Stimulated activated CD4-positive, alpha-beta T cell treated with anti-CD3 and anti-CD28 coated beads, Interleukin-12 subunit alpha, Interleukin-12 subunit beta, amount 100 ng/mL, for 48 hours (primary cell): ENCODE results near the gene ARMH3.
"Not testable (repeated sequence)": the region's sequence is repeated elsewhere in the genome, so short reads cannot be mapped to it uniquely, and the experiment has no call there.

Experiments used
- DNase-seq, 3 donors: peaks; one replicate each; pipeline ENCODE4 v3.0.0-alpha.2; 2020; ENCODE audit warnings: low read depth in 2 of 3, low spot score in 1 of 3

The ARMH3 gene

GRCh38 chr10:102055647-102056419, at the start of gene ARMH3:
Gene ARMH3 (minus strand): TSS chr10:102056173. CDS start chr10:102040114, 16,059 bp downstream.
- peak; percentile 84 to 88 (median 87) for DNase-seq

DNA sequence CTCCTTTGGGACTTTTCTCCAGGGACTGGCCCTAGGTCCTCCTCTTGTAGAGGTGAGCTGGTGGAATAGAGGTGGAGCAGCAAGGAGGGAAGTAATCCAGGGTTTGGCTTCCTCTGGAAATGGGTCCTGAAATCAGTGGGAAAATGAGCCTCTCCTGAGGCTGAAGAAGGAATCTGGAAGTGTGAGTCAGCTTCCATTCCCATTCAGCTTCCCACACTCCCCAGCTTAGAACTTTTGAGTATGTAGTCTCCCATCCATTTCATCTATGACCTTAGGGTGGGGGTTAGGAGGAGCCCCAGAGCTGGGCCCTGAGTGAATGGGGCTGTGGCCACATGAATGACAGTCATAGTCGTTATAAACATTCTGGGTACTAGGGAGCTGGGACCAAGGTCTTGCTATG, 46.4 kb upstream of the ARMH3 start:
- DNase-seq = no peak

- no peak for DNase-seq
Observed at GRCh38 chr10:102101152-102101551, 45.2 kb upstream of the ARMH3 start.

DNA sequence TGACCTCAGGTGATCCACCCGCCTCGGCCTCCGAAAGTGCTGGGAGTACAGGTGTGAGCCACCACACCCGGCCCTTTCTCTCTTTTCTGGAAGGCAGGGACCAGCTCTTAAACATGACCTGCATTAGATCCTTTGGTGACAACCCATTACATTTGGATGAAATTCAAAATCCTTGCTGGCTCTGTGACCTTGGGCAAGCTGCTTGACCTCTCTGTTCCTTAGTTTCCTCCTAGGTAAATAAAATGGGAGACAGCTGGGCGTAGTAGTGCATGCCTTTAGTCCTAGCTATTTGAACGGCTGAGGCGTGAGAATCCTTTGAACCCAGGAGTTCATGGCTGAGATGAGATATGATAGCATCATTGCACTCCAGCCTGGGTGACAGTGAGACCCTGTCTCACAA, 40.5 kb upstream of the ARMH3 start:
- no peak for DNase-seq

DNA sequence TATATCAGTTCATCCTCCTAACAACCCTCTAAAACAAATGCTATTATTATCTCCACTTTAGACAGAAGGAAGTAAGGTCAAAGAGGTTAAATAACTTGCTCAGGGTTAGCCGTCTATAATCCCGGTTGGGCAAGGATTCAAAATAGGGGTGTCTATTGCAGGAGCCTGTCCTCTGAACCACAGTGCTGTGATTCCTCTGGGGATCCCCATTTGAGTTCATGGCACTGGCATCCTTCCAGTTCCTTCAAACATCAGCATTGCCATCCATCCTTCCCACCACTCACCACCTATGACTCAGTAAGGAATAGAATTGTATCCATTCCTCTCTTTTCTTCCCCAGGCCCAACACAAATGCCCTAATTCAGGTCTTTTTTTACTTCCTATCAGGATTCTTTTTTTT, 34.8 kb upstream of the ARMH3 start:
- no peak for DNase-seq

GRCh38 chr10:102086196-102086595, 30.2 kb upstream of the ARMH3 start:
- no peak for DNase-seq

GRCh38 chr10:102085336-102085735, 29.4 kb upstream of the ARMH3 start:
- no peak for DNase-seq

DNA sequence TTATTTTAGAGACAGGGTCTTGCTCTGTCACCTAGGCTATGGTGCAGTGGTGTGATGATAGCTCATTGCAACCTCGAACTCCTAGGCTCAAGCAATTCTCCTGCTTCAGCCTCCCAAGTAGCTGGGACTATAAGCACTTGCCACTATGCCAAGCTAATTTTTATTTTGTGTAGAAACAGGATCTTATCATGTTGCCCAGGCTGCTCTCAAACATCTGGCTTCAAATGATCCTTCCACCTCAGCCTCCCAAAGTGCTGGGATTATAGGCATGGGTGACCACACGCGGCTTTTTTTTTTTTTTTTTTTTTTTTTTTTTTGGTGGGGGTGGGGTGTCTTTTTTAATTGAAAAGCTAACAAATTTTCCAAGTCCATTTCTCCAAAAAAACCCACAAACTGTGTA, 27.6 kb upstream of the ARMH3 start:
- DNase-seq = no peak

DNA sequence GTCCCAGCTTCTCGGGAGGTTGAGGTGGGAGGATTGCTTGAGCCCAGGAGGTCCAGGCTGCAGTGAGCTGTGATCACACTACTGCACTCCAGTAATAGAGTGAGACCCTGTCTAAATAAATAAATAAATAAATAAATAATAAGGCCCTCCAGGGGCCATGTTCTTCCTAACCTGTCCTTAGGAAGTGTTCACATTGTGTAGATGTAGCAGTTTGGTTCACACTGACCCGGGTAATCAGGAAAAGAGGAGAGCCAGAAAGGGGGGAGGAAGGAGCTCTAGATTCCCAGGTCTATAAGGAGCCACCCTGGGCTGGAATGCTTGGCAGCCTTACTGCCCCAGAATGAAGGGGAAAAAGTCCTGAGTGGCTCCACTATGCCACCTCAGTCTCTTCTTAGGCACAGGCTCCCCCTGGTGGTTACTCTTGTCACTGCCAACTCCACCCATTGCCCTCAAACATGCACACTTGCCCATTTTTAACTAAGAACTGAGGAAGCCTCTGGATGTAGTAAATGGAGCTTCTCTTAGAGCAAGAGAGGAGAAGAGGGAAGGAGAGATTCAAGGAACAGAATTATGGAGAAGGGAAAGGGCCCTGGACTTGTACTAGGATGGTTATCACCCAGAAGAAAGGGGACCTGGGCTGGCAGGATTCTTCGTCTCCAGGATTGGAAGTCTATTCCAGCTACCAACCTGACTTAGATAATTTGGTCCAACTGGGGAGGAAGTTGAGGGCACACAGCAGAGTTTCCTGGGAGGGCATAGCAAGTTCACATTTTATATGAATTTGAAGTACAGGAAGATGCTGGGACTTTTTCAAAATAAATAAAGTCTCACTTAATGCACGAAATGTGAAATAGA, 16.9 kb upstream of the ARMH3 start:
- peak; percentile 59 to 92 (median 66) for DNase-seq

DNA sequence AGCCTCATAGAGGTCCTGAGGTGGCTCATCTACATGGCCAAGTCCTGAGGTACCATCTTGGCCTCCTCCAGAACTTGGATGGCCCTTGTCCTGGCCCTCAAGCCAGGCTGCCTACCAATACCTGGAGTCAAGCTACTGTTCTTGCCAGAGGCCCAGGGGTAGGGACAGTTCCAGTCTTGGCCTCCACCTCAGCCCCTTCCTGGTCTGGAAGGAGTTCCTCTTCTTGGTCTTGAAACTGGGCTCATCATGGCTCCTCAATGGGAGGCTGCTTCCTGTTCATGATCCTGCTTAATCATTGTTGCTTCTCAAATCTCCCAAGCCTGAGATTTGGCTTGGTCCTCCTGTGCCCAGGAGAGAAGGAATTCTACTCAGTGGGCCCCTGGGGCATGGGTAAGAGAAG, 13.1 kb upstream of the ARMH3 start:
- no peak for DNase-seq

GRCh38 chr10:102068216-102068615, 12.2 kb upstream of the ARMH3 start:
- DNase-seq = no peak

- DNase-seq = no peak
Observed at GRCh38 chr10:102067091-102067916, 11.3 kb upstream of the ARMH3 start.

DNA sequence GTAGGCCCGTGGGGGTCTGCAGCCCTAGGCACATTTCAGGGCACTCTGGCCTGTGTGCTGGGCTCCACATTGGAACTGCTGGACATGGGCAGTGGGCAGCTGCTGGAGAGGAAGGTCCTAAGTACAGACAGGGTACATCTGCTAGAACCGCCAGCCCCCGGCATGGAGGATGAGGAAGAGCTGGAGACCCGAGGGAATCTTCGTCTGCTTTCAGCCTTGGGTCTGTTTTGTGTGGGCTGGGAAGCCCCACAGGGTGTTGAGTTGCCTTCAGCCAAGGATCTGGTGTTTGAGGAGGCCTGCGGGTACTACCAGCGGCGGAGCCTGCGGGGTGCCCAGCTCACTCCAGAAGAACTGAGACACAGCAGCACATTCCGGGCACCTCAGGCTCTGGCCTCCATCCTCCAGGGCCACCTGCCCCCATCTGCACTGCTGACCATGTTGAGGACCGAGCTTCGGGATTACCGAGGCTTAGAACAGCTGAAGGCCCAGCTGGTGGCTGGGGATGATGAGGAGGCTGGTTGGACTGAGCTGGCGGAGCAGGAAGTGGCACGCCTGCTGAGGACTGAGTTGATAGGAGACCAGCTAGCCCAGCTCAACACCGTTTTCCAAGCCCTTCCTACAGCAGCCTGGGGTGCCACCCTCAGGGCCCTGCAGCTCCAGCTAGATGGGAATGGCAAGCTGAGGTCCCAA, 10.6 kb upstream of the ARMH3 start:
- no peak for DNase-seq

DNA sequence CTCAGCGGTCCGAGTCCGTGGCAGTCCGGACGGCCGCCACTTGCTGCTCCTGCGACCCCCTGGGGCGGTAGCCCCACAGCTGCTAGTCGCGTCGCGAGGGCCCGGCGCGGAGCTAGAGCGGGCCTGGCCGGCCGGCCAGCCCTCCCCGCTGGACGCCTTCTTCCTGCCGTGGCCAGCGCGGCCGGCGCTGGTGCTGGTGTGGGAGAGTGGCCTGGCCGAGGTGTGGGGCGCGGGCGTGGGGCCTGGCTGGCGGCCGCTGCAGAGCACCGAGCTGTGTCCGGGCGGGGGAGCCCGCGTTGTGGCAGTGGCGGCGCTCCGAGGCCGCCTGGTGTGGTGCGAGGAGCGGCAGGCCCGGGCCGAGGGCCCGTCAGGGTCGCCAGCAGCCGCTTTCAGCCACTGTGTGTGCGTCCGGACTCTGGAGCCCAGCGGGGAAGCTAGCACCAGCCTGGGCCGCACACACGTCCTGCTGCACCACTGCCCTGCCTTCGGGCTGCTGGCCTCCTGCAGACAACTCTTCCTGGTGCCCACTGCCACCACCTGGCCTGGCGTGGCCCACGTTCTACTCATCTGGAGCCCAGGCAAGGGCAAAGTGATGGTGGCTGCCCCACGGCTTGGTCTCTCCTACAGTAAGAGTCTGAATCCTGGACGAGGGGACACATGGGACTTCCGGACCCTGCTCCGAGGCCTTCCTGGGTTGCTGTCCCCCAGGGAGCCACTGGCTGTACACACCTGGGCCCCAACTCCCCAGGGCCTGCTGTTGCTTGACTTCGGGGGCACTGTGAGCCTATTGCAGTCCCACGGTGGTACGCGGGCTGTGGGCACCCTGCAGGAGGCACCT, 9.8 kb upstream of the ARMH3 start:
- DNase-seq = no peak

GRCh38 chr10:102064868-102065560, 9.0 kb upstream of the ARMH3 start, which contains the start of gene HPS6:
Gene HPS6 (plus strand): TSS chr10:102065349. CDS start chr10:102065475, 126 bp downstream.
- DNase-seq = peak; percentile 78 to 88 (median 80)

GRCh38 chr10:102064503-102064867, 8.5 kb upstream of the ARMH3 start:
- no peak for DNase-seq

GRCh38 chr10:102059987-102060386, 4.0 kb upstream of the ARMH3 start:
- DNase-seq = no peak

DNA sequence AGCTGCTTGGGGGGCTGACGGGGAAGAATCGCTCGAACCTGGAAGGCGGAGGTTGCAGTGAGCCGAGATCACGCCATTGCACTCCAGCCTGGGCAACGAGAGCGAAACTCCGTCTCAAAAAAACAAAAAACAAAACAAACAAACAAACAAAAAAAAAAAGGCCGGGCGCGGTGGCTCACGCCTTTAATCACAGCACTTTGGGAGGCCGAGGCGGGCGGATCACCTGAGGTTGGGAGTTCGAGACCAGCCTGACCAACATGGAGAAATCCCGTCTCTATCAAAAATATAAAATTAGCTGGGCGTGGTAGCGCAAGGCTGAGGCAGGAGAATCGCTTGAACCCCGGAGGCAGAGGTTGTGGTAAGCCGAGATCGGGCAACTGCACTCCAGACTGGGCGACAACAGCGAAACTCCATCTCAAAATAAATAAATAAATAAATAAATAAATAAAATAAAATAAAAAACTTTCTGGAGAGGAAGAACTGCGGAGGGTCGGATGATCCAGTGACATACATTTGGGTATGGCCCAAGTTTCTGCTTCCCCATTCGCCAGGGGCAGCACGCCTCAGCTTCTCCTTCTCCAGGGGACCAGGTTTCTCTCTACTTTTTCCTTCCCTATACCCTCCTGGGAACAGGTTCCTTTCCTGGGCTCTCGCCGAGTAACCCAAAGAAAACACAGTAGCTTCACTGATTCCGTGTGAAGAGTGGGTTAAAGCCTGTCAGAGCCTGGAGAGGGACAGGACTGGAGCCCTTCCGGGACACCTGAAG, 909 bp downstream of the ARMH3 start:
- not testable (repeated sequence) for DNase-seq

- no peak for DNase-seq
Observed at GRCh38 chr10:102046095-102046494, 9.9 kb downstream of the ARMH3 start.
